Body of pancreas (tissue), 4 donors: ENCODE results near the gene COX14.
A peak's percentile ranks its signal among the peaks of the same experiment; 100 is the strongest.

Experiments
- POLR2A ChIP-seq, 3 donors: fragments of 450-650 bp; IDR thresholded peaks; one replicate each; pipeline ENCODE4 v1.6.1; 2016; ENCODE audit warnings: antibody characterized with exemption in 3 of 3, mild to moderate bottlenecking in 2 of 3
- TF ChIP-seq, protein P1 (sequence below), 7 experiments: fragments of 450-650 bp in 4 of 7; fragments of 200-600 bp in 3 of 7; sonication (generic) in 3 of 7; IDR thresholded peaks; one replicate each; pipeline ENCODE4 v1.5.1; 2016 to 2019; ENCODE audit warnings: antibody characterized with exemption in 7 of 7

- TF ChIP-seq, protein P1, sequence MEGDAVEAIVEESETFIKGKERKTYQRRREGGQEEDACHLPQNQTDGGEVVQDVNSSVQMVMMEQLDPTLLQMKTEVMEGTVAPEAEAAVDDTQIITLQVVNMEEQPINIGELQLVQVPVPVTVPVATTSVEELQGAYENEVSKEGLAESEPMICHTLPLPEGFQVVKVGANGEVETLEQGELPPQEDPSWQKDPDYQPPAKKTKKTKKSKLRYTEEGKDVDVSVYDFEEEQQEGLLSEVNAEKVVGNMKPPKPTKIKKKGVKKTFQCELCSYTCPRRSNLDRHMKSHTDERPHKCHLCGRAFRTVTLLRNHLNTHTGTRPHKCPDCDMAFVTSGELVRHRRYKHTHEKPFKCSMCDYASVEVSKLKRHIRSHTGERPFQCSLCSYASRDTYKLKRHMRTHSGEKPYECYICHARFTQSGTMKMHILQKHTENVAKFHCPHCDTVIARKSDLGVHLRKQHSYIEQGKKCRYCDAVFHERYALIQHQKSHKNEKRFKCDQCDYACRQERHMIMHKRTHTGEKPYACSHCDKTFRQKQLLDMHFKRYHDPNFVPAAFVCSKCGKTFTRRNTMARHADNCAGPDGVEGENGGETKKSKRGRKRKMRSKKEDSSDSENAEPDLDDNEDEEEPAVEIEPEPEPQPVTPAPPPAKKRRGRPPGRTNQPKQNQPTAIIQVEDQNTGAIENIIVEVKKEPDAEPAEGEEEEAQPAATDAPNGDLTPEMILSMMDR (IDR thresholded peaks at IDR 0.05) = peak; percentile 84 to 96 (median 91)
- TF ChIP-seq POLR2A (IDR thresholded peaks at IDR 0.05) = no peak
Measured at GRCh38 chr12:50070314-50071060, 41.5 kb upstream of the COX14 start.
